ENCODE results near the gene PSMA5.
"Not testable (repeated sequence)": the region's sequence is repeated elsewhere in the genome, so short reads cannot be mapped to it uniquely, and the experiment has no call there.

The PSMA5 gene

DNA sequence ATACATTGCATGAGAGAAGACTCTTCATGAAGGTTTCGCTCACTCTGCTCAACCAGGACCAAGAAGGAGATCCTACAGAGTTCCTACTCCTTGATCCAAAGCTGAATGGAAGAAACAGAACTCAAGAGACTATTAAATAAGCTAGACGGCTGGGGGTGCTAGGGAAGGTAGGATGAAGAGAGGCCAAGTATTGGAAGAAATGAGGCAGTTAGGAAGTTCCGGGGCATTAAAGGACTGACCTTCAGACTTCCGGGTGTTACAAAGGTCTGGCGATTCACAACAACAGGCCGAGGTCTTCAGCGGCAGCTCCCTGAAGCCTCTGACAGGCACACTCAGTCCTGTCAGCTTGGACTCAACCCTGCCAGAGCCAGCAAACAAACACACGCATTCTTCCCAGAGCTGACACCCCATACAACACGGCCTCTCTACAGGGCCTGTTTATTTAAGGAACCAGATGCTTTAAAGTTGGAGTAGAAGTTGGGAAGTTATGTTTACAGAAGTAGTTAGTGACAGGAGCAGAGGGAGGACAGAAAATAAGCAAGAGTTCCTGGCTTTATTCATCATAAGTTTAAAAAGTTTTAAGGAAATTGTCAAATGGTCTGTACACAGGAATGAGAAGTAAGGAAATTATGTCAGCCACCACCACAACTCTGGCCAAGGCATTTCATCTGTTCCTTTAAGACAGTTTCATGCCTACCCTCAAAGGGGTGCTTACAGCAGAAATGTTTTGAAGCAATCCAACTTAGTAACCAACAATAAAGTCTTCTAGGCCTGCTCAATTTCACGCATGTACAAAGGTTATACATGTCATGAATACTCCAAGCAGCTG, 33.2 kb downstream of the PSMA5 start:
- DNase-seq (ENCODE audit: low read depth in 4 of 4, low spot score in 1 of 4) = no peak

DNA sequence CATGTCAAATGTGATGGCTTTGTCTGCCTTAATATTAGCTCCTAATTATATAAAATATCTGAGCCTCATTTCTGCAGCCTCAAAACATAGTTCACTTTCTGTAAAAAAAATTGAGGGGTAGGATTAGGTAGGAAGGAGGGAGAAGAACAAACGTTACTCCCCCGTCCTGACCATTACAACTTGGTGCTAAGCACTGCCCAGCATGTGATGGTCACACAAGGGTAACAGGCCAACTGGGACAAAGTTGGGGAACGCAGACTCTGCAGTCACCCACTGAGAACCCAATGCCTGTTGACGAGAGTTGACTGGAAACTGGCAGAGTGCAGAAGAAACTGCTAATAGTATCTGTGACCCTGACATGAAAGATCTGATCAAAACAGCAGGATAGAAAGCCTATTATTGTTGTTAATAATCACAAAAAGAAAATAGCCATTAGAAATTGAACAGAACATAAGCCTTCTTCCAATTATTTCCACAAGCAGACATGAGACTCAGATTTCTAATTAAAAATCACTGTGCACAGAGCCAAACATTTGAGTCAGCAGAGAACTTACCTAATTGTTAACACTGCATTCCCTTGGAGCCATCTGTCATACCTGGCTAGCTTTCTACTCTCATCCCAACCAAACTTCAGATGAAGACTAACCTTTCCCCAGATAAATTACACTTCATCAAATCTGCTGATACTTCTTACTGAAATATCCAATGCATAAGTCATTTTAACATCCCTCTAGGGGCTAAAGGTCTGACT, 34.0 kb downstream of the PSMA5 start:
- no peak for DNase-seq (ENCODE audit: low read depth in 4 of 4, low spot score in 1 of 4)

DNA sequence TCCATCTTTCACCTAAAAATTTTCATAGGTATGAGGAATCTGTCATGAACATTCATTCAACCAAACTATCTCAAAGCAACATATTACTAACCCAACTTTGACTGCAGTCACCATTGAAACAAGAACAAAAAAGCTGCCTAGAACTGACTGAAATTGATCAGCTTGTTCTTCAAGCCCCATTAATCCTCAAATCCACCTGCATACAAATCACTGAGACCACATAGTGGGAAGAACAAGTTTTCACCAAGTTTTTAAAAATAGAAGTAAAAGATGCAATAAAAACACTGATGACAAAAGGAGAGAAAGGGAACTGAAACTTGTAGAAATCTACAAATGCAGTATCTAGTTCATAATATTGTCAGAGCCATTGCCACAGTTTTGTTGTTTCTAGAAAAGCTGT, 34.6 kb downstream of the PSMA5 start:
- no peak for DNase-seq (ENCODE audit: low read depth in 4 of 4, low spot score in 1 of 4)

DNA sequence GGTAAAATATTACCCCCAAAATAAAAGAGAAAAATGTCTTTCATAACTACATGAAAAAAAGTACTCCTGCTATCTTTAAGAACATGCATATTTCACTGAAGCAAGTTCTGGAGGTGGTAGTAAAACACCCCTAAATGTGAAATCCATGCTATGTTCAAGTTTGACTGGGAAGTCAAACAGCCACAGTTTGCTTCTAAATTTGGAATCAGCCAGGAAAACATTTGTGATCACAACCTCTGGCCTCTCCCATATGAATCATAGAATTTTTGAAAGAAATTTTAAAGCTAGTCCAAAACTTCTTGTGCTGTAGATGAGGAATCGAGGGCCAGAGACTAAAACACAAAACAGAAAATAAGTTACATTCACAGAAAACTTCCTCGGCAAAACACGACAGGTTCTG, 35.1 kb downstream of the PSMA5 start:
- DNase-seq (ENCODE audit: low read depth in 4 of 4, low spot score in 1 of 4) = no peak

DNA sequence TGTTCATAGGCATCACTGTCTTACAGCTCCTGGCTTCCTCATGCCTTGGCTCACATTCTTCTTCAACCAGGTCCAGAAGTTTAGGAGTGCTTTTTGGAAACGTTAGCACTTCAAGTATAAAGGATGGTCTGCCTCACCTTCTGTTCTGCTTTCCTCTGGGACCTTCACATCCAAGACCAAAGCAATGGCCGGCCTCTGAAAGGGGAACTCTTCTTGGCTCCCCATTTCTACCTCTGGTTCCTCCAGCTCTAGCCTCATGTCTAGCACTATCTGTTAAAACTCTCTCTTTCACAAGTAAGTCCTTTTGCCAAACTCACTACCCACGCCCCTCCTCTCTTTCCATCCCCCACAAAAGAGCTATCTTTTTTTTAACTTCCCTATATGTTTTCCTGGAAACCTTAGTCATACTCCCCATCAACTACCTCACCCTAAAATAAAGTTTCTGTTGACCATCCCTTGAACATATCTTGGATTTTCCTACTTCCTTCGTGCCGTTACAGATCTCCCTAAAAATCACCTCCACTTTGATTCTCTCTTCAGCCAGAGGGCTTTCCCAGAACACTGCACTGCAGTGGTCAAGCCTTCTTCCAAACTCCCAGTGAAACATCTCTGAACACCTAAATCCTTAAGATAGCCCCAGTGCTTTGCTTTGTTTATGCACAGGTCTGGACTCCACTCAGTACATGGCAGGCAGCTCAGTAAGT, 36.5 kb downstream of the PSMA5 start:
- DNase-seq (ENCODE audit: low read depth in 4 of 4, low spot score in 1 of 4) = no peak

DNA sequence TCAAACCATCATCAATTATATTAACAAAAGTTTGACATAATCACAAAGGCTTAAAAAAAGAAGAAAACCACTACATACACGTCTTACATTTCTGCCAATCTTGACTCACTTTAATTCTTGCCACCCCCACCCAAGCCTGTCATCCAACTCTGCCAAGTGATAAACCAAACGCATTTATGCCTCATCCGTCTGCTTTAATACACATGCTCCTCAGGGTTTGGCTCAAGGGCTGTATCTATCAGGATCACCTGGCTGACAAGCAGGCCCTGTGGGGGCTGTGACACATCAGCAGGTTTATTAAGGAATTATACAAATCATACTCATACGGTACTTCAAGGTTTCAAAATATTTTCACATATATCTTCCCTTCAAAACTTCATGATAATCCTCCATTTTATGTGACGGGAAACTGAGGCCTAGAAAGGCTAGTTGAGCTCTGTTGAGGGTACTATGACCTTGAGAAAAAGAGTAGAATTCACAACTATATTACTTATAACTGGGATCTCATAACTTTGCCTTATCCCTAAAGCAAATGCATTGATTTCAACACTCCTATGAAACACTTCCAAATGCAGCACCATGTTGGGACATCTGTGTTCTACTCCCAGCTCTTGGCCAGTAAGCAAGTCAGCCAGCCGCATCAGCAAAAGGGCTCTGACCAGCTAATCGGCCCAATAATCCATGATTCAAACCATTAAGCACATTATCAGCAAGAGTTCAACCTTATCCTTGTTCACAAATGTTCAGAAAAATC, 37.2 kb downstream of the PSMA5 start:
- DNase-seq (ENCODE audit: low read depth in 4 of 4, low spot score in 1 of 4) = no peak

DNA sequence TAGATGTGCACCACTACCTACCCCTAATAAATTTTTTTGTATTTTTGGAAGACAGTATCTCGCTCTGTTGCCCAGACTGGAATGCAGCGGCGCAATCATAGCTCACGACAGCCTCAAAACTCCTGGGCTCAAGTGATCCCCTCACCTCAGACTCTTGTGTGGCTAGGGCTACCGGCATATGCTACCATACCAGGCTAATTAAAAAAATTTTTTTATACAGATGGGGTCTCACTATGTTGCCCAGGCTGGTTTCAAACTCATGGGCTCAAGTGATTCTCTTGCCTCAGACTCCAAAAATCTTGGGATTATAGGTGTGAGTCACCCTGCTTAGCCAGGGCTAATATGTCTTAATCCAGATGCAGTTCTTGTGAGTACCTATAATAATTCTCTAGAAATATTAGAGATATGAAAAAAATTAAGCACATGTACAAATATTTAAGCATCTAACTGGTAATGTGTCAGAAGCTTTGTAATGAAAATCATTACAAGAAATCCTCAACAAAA, 38.0 kb downstream of the PSMA5 start:
- DNase-seq (ENCODE audit: low read depth in 4 of 4, low spot score in 1 of 4) = no peak

DNA sequence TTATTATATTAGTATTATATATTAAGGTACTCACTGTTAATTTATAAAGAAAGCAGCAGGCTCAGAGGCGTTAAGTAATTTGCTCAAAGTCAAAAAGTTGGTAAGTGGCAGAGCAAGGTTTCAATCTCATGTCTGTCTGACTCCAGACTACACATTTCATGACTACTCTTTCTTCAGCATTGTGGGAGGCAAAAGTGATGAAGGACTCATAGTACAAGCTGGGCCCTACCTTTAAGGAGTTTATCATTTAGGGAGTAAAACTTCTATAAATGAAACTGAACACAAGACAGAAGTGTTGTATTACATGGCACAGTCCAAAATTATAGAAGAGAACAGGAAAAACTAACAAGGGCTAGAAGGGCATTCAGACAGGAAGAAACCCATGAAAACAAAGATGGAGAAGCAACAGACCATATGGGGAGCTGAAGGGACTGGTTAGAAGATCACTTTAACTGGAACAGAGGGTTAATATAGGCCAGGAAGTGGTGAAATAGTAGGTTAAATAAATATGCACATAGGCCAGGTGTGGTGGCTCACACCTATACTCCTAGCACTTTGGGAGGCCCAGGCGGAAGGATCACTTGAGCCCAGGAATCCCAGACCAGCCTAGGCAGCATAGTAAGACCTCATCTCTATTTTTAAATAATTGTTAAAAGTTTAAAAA, 40.1 kb downstream of the PSMA5 start:
- no peak for DNase-seq (ENCODE audit: low read depth in 4 of 4, low spot score in 1 of 4)

DNA sequence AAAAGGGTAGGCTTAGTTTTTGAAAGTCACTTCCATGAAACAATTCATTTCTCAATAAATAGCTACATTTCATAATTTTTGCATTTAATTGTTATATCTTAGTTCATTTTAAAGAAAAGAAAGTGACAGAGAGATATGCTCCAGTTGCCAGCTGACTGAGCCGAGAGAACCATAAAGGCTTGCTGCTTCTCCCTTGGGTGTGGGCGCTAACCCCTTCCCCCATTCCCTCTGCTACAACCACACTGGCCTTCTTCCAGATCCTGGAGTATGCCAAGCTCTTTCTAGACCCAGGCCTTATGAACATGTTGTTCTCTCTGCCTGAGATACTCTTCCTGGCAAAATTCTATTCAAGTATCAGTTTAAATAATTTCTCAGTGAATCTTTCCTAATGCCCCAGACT, 40.8 kb downstream of the PSMA5 start:
- DNase-seq (ENCODE audit: low read depth in 4 of 4, low spot score in 1 of 4) = no peak

DNA sequence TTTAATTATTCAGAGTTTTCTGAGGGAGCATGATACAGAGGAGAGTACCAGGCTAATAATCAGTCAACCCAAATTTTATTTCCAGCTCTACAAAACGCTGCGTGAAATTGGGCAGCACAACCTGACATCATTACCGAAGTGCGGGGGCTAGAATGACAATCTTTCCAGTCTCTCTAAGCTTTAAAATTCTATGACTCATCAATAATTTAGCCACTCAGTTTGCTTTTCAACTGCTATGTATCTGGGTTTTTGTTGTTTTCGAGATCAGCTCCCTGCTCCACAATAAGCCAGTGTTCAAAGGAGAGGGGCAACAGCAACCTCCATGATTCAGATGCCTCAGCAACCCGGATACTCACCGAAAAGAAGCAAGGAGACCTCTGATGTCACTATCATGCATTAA, 42.4 kb downstream of the PSMA5 start:
- DNase-seq (ENCODE audit: low read depth in 4 of 4, low spot score in 1 of 4) = no peak

DNA sequence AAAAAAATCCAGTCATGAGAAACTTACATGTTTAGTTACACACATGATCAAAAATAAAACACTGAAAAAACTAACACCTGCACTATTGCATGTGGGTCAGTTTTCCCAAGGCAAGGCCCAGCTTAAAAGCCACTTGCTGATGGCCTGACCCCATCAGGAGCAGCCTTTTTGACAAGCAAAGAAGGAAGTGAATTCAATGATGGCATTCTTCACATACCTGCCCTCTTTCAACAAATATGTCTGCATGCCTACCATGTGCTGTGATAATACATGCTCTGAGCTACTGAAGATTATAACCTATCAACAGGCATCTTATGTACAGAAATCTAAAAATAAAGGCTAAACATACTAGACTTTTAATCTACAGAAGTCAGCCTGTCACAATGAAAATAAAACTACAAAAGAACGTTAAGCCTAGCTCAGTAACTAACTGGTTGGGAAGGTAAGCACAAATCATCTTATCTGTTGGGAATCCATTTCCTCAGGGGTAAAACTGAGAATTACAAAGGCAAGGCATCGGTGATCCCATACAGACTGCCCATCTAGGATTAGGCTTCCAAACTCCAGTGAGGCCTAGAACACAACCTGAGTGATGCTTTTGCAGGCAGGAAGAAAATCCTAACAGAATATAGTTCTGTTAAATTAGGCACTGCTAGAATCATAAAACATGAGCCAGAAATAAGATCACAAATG, 43.0 kb downstream of the PSMA5 start:
- DNase-seq (ENCODE audit: low read depth in 4 of 4, low spot score in 1 of 4) = no peak

DNA sequence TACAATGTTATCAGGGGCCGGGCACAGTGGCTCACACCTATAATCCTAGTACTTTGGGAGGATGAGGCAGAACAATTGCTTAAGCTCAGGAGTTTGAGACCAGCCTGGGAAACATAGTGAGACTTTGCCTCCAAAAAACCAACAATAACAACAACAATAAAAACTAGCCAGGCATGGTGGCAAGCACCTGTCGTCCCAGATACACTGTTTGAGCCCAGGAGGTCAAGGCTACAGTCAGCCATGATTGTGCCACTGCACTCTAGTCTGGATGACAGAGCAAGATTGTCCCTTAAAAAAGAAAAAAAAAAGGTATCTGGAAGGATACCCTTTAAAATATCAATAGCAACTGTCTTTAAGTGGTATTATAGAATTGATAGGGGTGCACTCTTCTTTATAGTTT, 44.7 kb downstream of the PSMA5 start:
- no peak for DNase-seq (ENCODE audit: low read depth in 4 of 4, low spot score in 1 of 4)

DNA sequence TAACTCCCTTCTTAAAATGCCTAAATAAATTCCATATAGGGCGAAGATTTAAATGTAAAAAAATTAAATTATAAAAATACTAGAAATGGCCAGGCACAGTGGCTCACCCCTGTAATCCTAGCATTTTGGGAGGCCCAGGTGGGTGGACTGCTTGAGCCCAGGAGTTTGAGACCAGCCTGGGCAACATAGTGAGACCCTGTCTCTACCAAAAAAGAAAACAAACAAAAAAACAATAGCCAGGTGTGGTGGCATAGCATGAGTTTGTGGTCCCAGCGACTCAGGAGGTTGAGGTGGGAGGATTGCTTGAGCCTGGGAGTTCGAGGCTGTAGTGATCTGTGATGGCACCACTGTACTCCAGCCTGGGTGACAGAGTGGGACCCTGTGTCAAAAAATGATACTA, 46.3 kb downstream of the PSMA5 start:
- no peak for DNase-seq (ENCODE audit: low read depth in 4 of 4, low spot score in 1 of 4)

DNA sequence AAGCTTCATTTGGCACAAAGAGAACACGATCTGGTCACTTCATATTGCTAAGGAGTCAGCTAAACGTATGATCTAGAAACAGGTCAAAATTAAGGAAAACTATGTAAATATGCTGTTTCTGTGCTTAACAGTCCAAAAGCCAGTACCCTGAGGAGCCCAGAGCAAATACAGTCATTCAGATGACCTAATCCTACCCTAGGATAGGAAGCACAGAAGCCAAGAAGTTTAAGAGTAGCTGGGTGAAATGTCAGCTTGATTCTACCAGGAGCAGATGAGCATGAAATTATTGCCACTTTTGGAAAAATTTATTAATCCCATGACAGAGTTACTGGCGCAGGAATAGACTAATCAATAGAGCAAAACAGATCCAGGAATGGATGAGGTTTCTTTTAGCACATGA, 46.8 kb downstream of the PSMA5 start:
- DNase-seq (ENCODE audit: low read depth in 4 of 4, low spot score in 1 of 4) = no peak

DNA sequence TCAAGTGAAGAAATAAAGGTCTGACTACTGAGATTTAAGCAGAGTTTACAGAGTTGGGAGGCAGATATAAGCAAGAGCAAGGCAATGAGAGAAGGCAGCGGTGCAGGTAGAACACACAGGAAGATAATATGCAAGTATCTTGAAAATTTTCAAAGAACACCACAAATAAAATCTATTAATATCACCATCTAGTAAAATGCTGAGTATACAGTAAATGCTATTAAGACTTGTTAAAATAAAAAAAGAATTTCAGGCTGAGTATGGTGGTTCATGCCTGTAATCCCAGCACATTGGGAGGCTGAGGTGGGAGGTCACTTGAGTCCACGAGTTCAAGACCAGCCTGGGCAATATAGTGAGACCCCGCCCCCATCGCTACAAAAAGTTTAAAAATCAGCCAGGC, 48.5 kb downstream of the PSMA5 start:
- no peak for DNase-seq (ENCODE audit: low read depth in 4 of 4, low spot score in 1 of 4)

DNA sequence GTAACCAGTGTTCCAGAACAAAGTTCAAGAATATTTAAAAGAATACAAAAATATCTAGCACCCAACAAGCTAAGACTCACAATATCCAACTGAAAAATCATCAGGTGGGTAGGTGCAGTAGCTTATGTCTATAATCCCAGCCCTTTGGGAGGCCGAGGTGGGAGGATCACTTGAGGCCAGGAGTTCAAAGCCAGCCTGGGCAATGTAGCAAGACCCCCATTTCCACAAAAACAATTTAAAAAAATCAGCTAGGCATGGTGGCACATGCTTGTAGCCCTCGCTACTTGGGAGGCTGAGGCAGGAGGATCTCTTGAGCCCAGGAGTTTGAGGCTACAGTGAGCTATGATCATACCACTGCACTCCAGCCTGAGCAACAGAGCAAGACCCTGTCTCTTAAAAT, 52.6 kb downstream of the PSMA5 start:
- DNase-seq (ENCODE audit: low read depth in 4 of 4, low spot score in 1 of 4) = not testable (repeated sequence)

DNA sequence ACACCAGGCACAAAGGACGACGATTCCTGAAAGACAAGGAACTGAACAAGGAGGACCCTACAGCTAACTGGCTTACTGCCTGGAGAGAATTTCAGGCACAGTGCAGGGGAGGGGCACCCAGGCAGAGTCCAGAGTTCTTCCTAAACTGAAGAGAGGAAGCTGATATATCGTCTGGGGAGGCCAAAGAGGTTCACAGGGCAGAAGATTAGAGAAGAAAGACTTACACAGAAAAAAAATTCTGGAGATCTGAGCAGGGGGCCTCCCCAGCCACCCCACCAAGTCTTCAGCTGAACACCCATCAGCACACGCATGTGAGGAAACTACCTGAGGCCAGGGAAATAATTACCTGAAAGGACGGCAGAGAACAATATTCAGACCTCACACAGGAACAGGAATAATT, 53.1 kb downstream of the PSMA5 start:
- no peak for DNase-seq (ENCODE audit: low read depth in 4 of 4, low spot score in 1 of 4)

DNA sequence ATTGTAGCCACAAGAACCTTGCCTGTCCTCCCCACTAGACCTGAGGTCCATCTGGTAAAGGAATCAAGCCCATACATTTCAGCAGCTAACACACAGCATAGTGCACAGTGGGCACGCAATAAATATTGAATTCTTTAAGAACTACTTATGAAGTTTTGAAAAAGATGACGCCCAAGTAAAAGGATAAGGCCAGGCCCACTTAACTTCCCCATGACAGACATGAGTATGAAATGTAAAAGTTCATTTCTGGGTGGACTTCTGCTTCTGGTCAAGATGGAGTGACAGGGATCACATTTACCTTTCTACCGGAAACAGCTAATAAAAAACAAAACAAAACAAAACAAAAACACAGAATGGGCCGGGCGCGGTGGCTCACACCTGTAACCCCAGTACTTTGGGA, 54.0 kb downstream of the PSMA5 start:
- DNase-seq (ENCODE audit: low read depth in 4 of 4, low spot score in 1 of 4) = no peak

DNA sequence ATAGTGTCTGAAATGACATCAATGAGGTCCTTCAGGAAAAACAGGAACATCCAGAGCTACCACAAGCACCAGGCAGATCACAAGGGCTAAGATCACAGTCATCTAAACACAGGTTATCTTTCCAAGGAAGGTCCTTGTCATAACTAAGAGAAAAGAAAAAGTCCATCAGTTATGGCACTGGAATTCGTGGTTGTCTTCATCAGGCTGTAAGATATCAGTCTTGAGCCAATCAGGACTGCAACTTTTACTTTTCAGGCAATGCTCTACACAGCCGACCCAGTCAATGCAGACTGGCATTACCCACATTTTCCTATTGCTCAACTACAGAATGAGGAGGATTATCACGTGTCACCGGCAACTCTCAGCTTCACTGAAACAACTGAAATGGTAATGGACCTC, 54.9 kb downstream of the PSMA5 start:
- DNase-seq (ENCODE audit: low read depth in 4 of 4, low spot score in 1 of 4) = no peak

DNA sequence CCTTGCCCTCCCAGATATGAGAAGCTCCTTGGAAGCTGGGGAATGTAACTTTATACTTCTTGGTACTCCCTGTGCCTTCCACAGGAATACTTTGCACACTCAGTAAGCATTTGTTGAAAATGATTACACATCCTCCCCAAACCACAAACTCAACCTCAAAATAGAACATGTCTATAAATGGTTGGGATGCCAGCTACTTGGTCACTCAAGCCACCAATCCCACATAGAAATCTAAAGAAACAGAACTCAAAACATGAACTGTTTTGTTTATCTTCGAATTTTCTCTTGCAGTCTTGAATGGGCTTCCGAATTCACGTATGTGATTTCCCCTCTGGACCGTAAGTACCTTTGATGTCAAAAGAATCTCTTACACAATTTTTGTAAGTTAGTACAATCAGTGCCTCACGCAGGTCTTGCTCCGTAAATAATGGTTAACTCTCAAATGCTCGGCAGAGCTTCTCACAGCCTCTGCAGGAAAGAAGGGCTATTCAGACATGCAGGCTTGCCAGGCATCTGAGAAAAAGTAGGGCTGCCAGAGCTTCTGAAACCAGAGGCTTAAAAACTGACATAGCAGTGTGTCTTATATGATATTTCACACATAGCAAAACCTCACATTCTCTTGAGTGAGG, 55.4 kb downstream of the PSMA5 start:
- DNase-seq (ENCODE audit: low read depth in 4 of 4, low spot score in 1 of 4) = no peak

Measured in stimulated activated CD4-positive, alpha-beta T cell treated with anti-CD3 and anti-CD28 coated beads, Interleukin-1b, Interleukin-23, amount 100 ng/mL, for 24 hours (primary cell).